HCEC 1CT (cell line): ENCODE results near the gene PRKAG2.

Source experiments
- DNase-seq: peaks from one replicate; pipeline ENCODE4 v3.0.0-alpha.2; 2017

PRKAG2 gene

GRCh38 chr7:151797667-151798307 is 79.1 kb downstream of the PRKAG2 start:
- DNase-seq = peak; percentile 79

GRCh38 chr7:151796871-151797537 is 79.9 kb downstream of the PRKAG2 start:
- no peak for DNase-seq

- peak; percentile 19 for DNase-seq
Observed at GRCh38 chr7:151796091-151796870, 80.6 kb downstream of the PRKAG2 start.

GRCh38 chr7:151795168-151795811 is 81.6 kb downstream of the PRKAG2 start:
- DNase-seq = no peak

- DNase-seq = no peak
Observed at GRCh38 chr7:151794508-151795167, 82.3 kb downstream of the PRKAG2 start.

GRCh38 chr7:151793991-151794507 is 82.9 kb downstream of the PRKAG2 start:
- DNase-seq = no peak

GRCh38 chr7:151793531-151793951 is 83.4 kb downstream of the PRKAG2 start:
- no peak for DNase-seq

- no peak for DNase-seq
Observed at GRCh38 chr7:151792636-151793035, 84.3 kb downstream of the PRKAG2 start.

GRCh38 chr7:151792086-151792485 is 84.8 kb downstream of the PRKAG2 start:
- DNase-seq = no peak

- no peak for DNase-seq
Observed at GRCh38 chr7:151790830-151791620, 85.9 kb downstream of the PRKAG2 start.

- DNase-seq = no peak
Observed at GRCh38 chr7:151790095-151790829, 86.7 kb downstream of the PRKAG2 start.

GRCh38 chr7:151789380-151789947 is 87.5 kb downstream of the PRKAG2 start:
- no peak for DNase-seq

GRCh38 chr7:151787348-151787747 is 89.6 kb downstream of the PRKAG2 start:
- no peak for DNase-seq

- no peak for DNase-seq
Observed at GRCh38 chr7:151786936-151787335, 90.0 kb downstream of the PRKAG2 start.

GRCh38 chr7:151786241-151786640 is 90.7 kb downstream of the PRKAG2 start:
- no peak for DNase-seq

GRCh38 chr7:151785681-151785965 is 91.3 kb downstream of the PRKAG2 start:
- DNase-seq = no peak

GRCh38 chr7:151784853-151785680 is 91.8 kb downstream of the PRKAG2 start:
- no peak for DNase-seq

- DNase-seq = no peak
Observed at GRCh38 chr7:151783958-151784575, 92.8 kb downstream of the PRKAG2 start.
